ENCODE data around the gene EREG. TPM values are rescaled to one million over a fixed set of nuclear protein-coding genes. Genes with fewer than 3 reads are reported as not detected.

EREG gene
- total RNA-seq, 2 experiments from 2014 or later = not detected

DNA sequence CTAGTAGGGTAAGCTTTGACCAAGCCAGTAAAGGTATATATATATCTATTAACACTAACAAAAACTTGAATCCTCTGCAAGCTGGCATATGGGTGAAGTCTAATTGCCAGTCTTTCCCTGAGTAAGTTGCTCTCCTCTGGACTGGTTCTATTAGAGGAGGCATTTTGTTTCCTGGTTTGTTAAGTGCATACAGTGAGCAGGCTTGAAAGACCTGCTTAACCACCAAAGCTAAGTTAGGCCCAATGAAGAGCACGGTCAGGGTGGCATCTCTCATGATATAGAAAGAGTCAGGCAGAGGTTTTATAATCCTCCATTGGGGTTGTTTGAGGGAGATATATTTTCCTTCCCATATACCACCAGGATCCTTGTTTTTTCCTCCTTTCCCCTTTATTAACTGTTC is 70.4 kb downstream of the EREG start:
- Mint-ChIP-seq H3K9me3 (ENCODE audit: insufficient read depth) (no peaks in the 10 kb centered on the region), H3K4me3 (no peak overlapping the region), H3K4me1 (ENCODE audit: low read depth) (no peaks in the 10 kb centered on the region), H3K36me3 (ENCODE audit: low read depth) (no peaks in the 10 kb centered on the region), H3K27ac (no peak overlapping the region), H3K27me3 (ENCODE audit: low read depth) (no peaks in the 10 kb centered on the region)
- DNase-seq (no peak), ATAC-seq (no peak)
- POLR2A ChIA-PET = no interaction called here
- CTCF ChIA-PET = interaction anchor here (1.0 to 1.8 kb wide), 2 partner anchors 10 to 98 kb away, joined by 3 to 8 read pairs; partner anchors contain the start of gene AREG

DNA sequence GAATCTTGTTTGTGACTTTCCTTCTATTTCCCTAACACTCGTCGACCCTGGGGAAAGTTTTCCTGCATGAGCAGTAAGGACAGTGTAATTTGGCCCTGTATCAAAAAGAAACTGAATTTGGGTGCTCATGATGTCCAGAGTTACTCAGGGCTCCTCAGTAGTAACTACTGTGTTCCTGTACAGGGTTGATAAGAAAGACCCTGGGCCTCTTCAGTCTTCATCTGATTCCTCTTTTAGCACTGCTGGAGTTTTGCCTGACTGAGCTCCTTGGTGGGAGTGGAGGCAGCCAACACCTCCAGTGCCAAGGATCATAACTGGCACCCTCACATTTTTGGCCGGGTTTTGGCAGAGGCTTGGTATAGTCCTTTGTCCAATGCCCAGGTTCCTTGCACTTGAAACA is 72.9 kb downstream of the EREG start:
- no peak overlapping the region for H3K27ac Mint-ChIP-seq
- H3K4me3 Mint-ChIP-seq = no peak overlapping the region
- no peaks in the 10 kb centered on the region for H3K4me1 Mint-ChIP-seq (ENCODE audit: low read depth)
- no peak for ATAC-seq
- H3K9me3 Mint-ChIP-seq (ENCODE audit: insufficient read depth) = no peaks in the 10 kb centered on the region
- ChIA-PET CTCF (no interaction called here), POLR2A (interaction anchor here (0.6 to 1.1 kb wide), 2 partner anchors 40 to 1289 kb away, joined by 3 read pairs; no protein-coding TSS in a partner anchor)
- H3K36me3 Mint-ChIP-seq (ENCODE audit: low read depth) = no peaks in the 10 kb centered on the region
- DNase-seq = no peak
- no peaks in the 10 kb centered on the region for H3K27me3 Mint-ChIP-seq (ENCODE audit: low read depth)

Other genes with a start within 250 kb of the EREG start
- 1 to 10 TPM; 5.3 to 5.5 TPM for gene MTHFD2L, start 207.0 kb upstream of the EREG start, total RNA-seq
- gene EPGN, start 56.7 kb upstream of the EREG start, total RNA-seq = not detected
- gene AREG, start 80.0 kb downstream of the EREG start, total RNA-seq = not detected

Measured in activated CD8-positive, alpha-beta T cell treated with anti-CD3 and anti-CD28 coated beads, Interleukin-2, amount 10 ng/mL, durations not matched to agents 7 days and 5 days (primary cell).